SH-SY5Y (cell line): ENCODE results near the gene TNIP2.

ENCODE experiments used
- GATA2 ChIP-seq: IDR thresholded peaks from 2 replicates; pipeline ENCODE4 v1.6.1; 2011; ENCODE audit warnings: mild to moderate bottlenecking, low read depth, low read length
- GATA3 ChIP-seq: IDR thresholded peaks from 2 replicates; pipeline ENCODE4 v1.6.1; 2011; ENCODE audit warnings: low read depth, mild to moderate bottlenecking, low read length, moderate library complexity

DNA sequence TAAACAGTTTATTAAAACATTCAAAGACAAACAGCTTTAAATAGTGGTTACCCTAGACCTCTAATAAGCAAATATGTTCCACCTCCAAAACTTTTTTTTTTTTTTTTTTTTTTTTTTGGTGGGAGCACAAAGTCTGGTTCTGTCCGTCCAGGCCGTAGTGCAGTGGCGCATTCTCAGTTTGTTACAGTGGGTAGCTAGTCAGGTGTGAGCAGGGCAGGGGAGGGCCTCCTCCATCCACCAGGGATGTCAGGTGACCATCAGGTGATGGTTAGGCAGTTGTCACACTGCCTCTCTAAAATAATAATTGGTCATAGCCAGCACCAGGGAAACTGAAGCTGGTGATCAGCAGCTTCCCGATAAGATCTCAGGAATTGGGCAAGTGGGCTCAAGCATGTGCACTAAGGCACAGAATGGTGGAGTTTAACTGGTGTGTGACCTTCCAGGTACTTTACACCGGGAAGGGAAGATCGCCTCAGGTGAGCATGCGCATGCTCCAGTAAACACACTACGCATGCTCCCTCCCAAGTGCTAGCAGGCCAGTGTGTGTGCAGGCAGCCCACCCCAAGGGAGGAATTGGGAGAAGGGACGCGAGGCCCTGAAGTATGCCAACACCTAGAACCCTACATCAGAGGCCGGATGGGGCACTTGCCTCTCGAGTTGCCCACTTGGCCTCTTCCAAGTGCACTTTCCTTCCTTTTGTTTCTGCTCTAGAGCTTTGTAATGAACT is 27.2 kb downstream of the TNIP2 start:
- TF ChIP-seq GATA3: no peak
- TF ChIP-seq GATA2: no peak
